Activated B cell treated with CpG ODN at 0.5 μM for 24 hours (primary cell): Measurements from ENCODE around the gene C5. TPM values are rescaled to one million over a fixed set of nuclear protein-coding genes. Genes with fewer than 3 reads are reported as not detected.

ENCODE experiments used
- ATAC-seq: fragments of 200-7000 bp; cut with Tn5 transposase; one replicate; pipeline ENCODE4 v1.10.0; 2021; ENCODE audit warnings: low read depth, mild to moderate bottlenecking, moderate library complexity
- CTCF ChIA-PET: fragments of 350-600 bp; sonication (Branson Sonifier 250); formaldehyde crosslinking; loops from one replicate; lab custom pipeline; 2021; ENCODE audit warnings: antibody characterized with exemption; lab: Charles Lee
- POLR2A ChIA-PET: fragments of 350-600 bp; sonication (Branson Sonifier 250); formaldehyde crosslinking; loops from one replicate; lab custom pipeline; 2021; ENCODE audit warnings: antibody characterized with exemption; lab: Charles Lee
- DNase-seq: peaks from one replicate; pipeline ENCODE4 v3.0.0; 2022
- H3K27ac Mint-ChIP-seq: one replicate; pipeline ENCODE4 v1.8.0; 2020; ENCODE audit warnings: mixed read lengths
- H3K27me3 Mint-ChIP-seq: one replicate; pipeline ENCODE4 v1.8.0; 2021; ENCODE audit warnings: mixed read lengths
- H3K36me3 Mint-ChIP-seq: one replicate; pipeline ENCODE4 v1.8.0; 2021; ENCODE audit warnings: low read depth, mixed read lengths
- H3K4me1 Mint-ChIP-seq: one replicate; pipeline ENCODE4 v1.8.0; 2021; ENCODE audit warnings: mixed read lengths
- H3K4me3 Mint-ChIP-seq: one replicate; pipeline ENCODE4 v1.8.0; 2020; ENCODE audit warnings: mild to moderate bottlenecking, mixed read lengths
- H3K9me3 Mint-ChIP-seq: one replicate; pipeline ENCODE4 v1.8.0; 2020; ENCODE audit warnings: mixed read lengths
- intact Hi-C: fragments of 100-400 bp; cut with micrococcal nuclease; formaldehyde crosslinking; loops from one replicate; pipeline ENCODE4 v1.15.1; 2024
- total RNA-seq: library from RNA; stranded (reverse); gene quantifications from 2 replicates; pipeline ENCODE4 v1.2.3, GENCODE V29; 2022
- TF ChIP-seq, protein P1 (sequence below): fragments of 200-600 bp; IDR thresholded peaks from one replicate; pipeline ENCODE4 v1.8.0; 2022; ENCODE audit warnings: antibody characterized with exemption, mild to moderate bottlenecking

The C5 gene
- total RNA-seq, 1 donor from 2014 or later, result 3.5 TPM

DNA sequence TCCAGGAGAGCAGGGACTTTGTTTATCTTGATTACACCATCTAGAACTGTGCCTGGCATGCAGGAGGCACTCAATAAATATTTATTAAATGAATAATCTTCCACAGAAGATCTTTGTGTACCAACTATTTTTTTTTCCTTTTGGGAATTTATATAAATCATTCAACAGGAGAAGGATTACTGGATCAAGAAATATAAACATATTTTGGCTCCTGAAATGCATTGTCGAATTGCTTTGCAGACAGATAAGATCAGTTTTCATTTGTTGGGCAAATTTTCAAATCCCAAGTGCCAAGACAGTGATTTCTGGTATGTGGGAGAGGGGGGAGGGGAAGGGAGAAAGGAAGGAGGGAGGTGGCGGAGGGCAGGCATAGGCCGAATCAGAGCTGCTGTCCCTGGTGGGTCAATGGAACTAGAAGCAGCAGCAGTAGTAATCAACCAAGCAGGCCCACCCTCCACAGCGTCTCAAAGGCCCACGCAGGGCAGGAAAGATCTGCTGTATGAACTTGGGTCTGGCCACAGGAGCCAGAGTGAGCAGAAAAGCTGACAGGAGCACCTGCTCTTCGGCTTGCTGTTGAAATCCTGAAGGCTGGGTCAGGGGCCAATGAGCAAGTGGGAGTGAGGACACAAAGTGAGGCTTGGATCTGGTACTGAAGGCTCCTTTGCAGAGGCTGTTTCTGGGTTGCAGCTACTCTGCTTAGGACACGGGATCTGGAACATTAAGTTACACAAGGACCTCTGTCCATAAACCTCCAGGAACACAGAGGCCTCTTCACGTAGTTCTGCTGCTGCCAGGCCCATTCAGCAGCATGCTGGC, 107.7 kb downstream of the C5 start:
- ATAC-seq, result no peak
- POLR2A ChIA-PET, result interaction anchor here (2.1 kb wide), 1 partner anchor 11 kb away, joined by 23 read pairs; no protein-coding TSS in a partner anchor
- CTCF ChIA-PET, result interaction anchor here (0.6 to 1.7 kb wide), 3 partner anchors 8 to 74 kb away, joined by 3 to 5 read pairs (median 4); no protein-coding TSS in a partner anchor
- DNase-seq, result no peak
- H3K9me3 Mint-ChIP-seq, result peaks cover 2% of the 10 kb centered on the region
- intact Hi-C loops, result no loop called here
- no peaks in the 10 kb centered on the region for H3K27me3 Mint-ChIP-seq
- H3K4me1 Mint-ChIP-seq, result peaks cover 25% of the 10 kb centered on the region
- H3K36me3 Mint-ChIP-seq, result no peaks in the 10 kb centered on the region
- H3K4me3 Mint-ChIP-seq, result no peak overlapping the region
- H3K27ac Mint-ChIP-seq, result no peak overlapping the region
- TF ChIP-seq, protein P1, sequence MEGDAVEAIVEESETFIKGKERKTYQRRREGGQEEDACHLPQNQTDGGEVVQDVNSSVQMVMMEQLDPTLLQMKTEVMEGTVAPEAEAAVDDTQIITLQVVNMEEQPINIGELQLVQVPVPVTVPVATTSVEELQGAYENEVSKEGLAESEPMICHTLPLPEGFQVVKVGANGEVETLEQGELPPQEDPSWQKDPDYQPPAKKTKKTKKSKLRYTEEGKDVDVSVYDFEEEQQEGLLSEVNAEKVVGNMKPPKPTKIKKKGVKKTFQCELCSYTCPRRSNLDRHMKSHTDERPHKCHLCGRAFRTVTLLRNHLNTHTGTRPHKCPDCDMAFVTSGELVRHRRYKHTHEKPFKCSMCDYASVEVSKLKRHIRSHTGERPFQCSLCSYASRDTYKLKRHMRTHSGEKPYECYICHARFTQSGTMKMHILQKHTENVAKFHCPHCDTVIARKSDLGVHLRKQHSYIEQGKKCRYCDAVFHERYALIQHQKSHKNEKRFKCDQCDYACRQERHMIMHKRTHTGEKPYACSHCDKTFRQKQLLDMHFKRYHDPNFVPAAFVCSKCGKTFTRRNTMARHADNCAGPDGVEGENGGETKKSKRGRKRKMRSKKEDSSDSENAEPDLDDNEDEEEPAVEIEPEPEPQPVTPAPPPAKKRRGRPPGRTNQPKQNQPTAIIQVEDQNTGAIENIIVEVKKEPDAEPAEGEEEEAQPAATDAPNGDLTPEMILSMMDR, result no peak

DNA sequence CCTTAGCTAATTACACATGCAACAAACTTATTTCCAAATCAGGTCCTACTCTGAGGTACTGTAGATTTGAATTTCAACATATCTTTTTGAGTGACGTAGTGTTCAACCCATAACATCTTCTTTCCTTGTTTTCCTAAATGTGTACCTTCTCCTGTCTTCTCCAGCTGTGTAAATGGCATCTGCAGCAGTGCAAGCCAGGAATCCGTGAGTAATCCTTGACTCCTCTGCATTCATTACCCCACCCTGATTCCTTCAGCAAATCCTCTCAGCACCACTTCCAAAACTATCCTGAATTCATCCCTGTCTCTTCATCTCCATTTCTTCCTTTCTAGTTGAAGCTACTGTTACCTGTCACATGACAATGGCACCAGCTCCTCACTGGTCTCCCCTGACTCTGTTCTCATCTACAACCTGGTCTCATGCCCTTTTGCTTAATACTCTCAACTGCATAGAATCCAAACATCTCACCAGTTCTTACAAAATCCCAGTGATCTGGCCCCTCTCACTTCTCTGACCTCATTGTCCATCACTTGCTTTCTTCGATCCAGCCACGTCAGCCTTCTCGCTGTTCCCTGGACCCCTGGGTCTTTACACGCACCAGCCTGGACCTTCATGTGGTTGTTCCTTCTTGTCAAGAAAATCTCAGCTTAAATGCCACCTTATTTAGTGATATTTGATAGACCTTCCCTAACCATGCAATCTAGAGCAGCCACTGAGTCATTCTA, 108.9 kb downstream of the C5 start:
- ATAC-seq (no peak), DNase-seq (no peak)
- intact Hi-C loops, result no loop called here
- no peak overlapping the region for H3K4me3 Mint-ChIP-seq
- peaks cover 36% of the 10 kb centered on the region for H3K4me1 Mint-ChIP-seq
- TF ChIP-seq, protein P1, result no peak
- ChIA-PET CTCF (interaction anchor here (1.2 kb wide), 1 partner anchor 73 kb away, joined by 3 read pairs; no protein-coding TSS in a partner anchor), POLR2A (no interaction called here)
- H3K27me3 Mint-ChIP-seq, result no peaks in the 10 kb centered on the region
- no peak overlapping the region for H3K27ac Mint-ChIP-seq
- peaks cover 2% of the 10 kb centered on the region for H3K9me3 Mint-ChIP-seq
- no peaks in the 10 kb centered on the region for H3K36me3 Mint-ChIP-seq

DNA sequence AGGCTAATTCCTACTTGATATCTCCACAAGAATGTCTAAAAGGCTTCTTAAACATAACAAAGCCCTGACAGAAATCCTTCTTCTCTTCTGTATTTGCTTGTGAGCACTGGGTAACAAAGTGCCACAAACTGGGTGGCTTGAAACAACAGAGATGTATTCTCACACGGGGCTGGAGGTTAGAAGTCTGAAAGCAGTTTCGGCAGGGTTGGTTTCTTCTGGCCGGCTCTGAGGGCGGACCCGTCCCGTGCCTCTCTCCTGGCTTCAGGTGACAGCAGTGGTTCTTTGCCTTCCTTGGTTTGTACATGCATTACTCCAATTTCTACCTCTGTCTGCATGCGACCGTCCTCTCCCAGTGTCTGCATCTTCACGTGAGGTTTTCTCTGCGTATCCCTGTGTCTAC, 109.5 kb downstream of the C5 start:
- intact Hi-C loops, result no loop called here
- Mint-ChIP-seq H3K27me3 (no peaks in the 10 kb centered on the region), H3K36me3 (no peaks in the 10 kb centered on the region), H3K9me3 (peaks cover 2% of the 10 kb centered on the region), H3K27ac (no peak overlapping the region), H3K4me3 (no peak overlapping the region), H3K4me1 (peaks cover 40% of the 10 kb centered on the region)
- no peak for DNase-seq
- ChIA-PET POLR2A (no interaction called here), CTCF (no interaction called here)
- no peak for ATAC-seq
- TF ChIP-seq, protein P1, result no peak

DNA sequence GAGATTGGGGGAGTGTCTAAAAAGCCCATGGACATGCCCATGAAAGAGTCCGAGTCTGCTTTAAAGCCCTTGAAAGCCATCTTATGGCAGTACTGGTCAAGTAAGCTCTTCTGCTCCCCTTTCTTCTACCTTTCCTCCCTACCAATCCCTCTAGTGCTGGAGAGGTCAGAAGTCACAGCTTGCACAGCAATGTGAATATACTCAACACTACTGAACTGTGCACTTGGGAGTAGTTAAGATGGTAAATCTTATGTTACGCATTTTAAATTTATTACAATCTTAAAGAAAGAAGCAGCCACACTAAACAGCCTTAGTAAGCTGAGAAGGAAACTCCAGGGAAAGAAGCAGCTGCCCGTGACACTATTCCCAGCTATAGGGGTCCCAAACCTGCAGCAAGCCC, 111.2 kb downstream of the C5 start:
- Mint-ChIP-seq H3K36me3 (no peaks in the 10 kb centered on the region), H3K27ac (no peak overlapping the region), H3K4me3 (no peak overlapping the region), H3K27me3 (no peaks in the 10 kb centered on the region), H3K9me3 (no peaks in the 10 kb centered on the region), H3K4me1 (peaks cover 39% of the 10 kb centered on the region)
- TF ChIP-seq, protein P1, result no peak
- intact Hi-C loops, result no loop called here
- ATAC-seq (no peak), DNase-seq (no peak)
- POLR2A ChIA-PET, result interaction anchor here (1.2 to 1.5 kb wide), 2 partner anchors 10 to 146 kb away, joined by 3 to 6 read pairs; partner anchors contain the start of gene FBXW2
- CTCF ChIA-PET, result interaction anchor here (1.3 kb wide), 1 partner anchor 121 kb away, joined by 4 read pairs; no protein-coding TSS in a partner anchor
